Thymus (tissue), 11 donors: ENCODE results near the gene SKI. TPM values are rescaled to one million over a fixed set of nuclear protein-coding genes. Genes with fewer than 3 reads are reported as not detected.
"Not testable (repeated sequence)": the region's sequence is repeated elsewhere in the genome, so short reads cannot be mapped to it uniquely, and the experiment has no call there.

Experiments used
- DNase-seq, 9 donors: peaks; one replicate each; pipeline ENCODE4 v3.0.0-alpha.2; 2013; ENCODE audit warnings: low spot score in 9 of 9, low read depth in 6 of 9, missing footprints in 1 of 9
- H3K27ac ChIP-seq, 2 donors: one replicate each; pipeline ENCODE4 v1.5.1; 2013; ENCODE audit warnings: control low read depth in 1 of 2, low read depth in 1 of 2, low read length in 1 of 2, mild to moderate bottlenecking in 1 of 2, moderate library complexity in 1 of 2
- H3K27me3 ChIP-seq, 2 donors: one replicate each; pipeline ENCODE4 v1.5.1; 2013; ENCODE audit warnings: low read length in 1 of 2; ENCODE audit not compliant: control insufficient read depth in 2 of 2, insufficient read depth in 1 of 2
- H3K36me3 ChIP-seq, 2 donors: one replicate each; pipeline ENCODE4 v1.5.1; 2013; ENCODE audit warnings: low read length in 1 of 2, mild to moderate bottlenecking in 1 of 2, moderate library complexity in 1 of 2; ENCODE audit not compliant: control insufficient read depth in 2 of 2, insufficient read depth in 2 of 2
- H3K4me1 ChIP-seq, 2 donors: one replicate each; pipeline ENCODE4 v1.5.1; 2013; ENCODE audit warnings: low read length in 2 of 2; ENCODE audit not compliant: control insufficient read depth in 2 of 2, insufficient read depth in 2 of 2
- H3K4me3 ChIP-seq, 2 donors: one replicate each; pipeline ENCODE4 v1.5.1; 2013; ENCODE audit warnings: low read length in 2 of 2, control low read depth in 1 of 2, mild to moderate bottlenecking in 1 of 2
- H3K9me3 ChIP-seq, 2 donors: one replicate each; pipeline ENCODE4 v1.5.1; 2013; ENCODE audit warnings: low read length in 1 of 2, mild to moderate bottlenecking in 1 of 2; ENCODE audit not compliant: control insufficient read depth in 2 of 2, insufficient read depth in 1 of 2
- WGBS: extraction: QIAGEN DNeasy Blood & Tissue Kit; methylation state at CpG from one replicate; pipeline ENCODE4 v1.1.7; 2013; 5-methylcytosine and 5-hydroxymethylcytosine counted together
- polyA plus RNA-seq: library from polyadenylated mRNA; stranded (reverse); fragments of 200-250 nt; gene quantifications from one replicate; pipeline ENCODE4 v1.2.3, GENCODE V29; 2013
- total RNA-seq: library from RNA; stranded (reverse); fragments of 120-200 nt; gene quantifications from one replicate; pipeline ENCODE4 v1.2.4, GENCODE V29; 2013
- donor health status: healthy.

The SKI gene
- total and polyA plus RNA-seq, 2 donors, result 5.3 to 16.4 TPM

DNA sequence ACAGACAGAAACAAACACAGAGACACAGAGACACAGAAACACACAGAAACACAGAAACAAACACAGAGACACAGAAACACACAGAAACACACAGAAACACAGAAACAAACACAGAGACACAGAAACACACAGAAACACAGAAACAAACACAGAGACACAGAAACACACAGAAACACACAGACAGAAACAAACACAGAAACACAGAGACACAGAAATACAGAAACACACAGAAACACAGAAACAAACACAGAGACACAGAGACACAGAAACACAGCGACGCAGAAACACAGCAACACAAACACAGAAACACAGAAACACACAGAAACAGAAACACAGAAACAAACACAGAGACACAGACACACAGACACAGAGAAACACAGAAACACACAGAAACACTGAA is 99.0 kb downstream of the SKI start:
- DNase-seq, H3K27ac ChIP-seq, H3K4me1 ChIP-seq, H3K36me3 ChIP-seq, H3K4me3 ChIP-seq: not testable (repeated sequence)
- WGBS, result 95% methylated on average over 2 of the region's 2 CpGs
- peaks cover 0 to 13% of the 10 kb centered on the region in 2 donors for H3K27me3 ChIP-seq
- H3K9me3 ChIP-seq, result peaks cover 0 to 15% of the 10 kb centered on the region in 2 donors

DNA sequence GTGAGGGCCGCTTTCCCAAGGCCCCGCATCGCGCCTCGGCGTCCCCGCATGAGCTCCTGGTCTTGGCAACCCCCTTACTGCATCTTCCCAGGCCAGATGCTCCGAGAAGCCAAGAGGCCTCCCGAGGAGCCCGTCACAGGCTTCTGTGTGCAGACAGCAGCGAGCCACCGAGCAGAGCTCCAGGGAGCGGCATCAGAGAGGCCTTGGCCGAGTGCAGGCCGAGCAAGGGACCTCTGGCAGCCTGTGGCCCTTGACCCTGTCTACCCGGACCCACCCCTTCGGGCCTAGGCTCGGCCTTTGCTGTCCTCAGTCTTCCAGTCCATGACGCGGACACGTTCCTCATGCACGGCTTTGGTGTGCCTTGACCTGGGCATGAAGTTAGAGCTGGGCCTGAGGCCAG is 99.7 kb downstream of the SKI start:
- WGBS, result 96% methylated on average over 22 of the region's 22 CpGs
- H3K9me3 ChIP-seq, result peaks cover 0 to 15% of the 10 kb centered on the region in 2 donors
- no peak for DNase-seq
- no peak overlapping the region for H3K4me3 ChIP-seq
- H3K36me3 ChIP-seq, result no peaks in the 10 kb centered on the region
- H3K27me3 ChIP-seq, result peaks cover 0 to 6% of the 10 kb centered on the region in 2 donors
- H3K4me1 ChIP-seq, result peaks cover 0 to 2% of the 10 kb centered on the region in 2 donors
- H3K27ac ChIP-seq, result no peak overlapping the region

DNA sequence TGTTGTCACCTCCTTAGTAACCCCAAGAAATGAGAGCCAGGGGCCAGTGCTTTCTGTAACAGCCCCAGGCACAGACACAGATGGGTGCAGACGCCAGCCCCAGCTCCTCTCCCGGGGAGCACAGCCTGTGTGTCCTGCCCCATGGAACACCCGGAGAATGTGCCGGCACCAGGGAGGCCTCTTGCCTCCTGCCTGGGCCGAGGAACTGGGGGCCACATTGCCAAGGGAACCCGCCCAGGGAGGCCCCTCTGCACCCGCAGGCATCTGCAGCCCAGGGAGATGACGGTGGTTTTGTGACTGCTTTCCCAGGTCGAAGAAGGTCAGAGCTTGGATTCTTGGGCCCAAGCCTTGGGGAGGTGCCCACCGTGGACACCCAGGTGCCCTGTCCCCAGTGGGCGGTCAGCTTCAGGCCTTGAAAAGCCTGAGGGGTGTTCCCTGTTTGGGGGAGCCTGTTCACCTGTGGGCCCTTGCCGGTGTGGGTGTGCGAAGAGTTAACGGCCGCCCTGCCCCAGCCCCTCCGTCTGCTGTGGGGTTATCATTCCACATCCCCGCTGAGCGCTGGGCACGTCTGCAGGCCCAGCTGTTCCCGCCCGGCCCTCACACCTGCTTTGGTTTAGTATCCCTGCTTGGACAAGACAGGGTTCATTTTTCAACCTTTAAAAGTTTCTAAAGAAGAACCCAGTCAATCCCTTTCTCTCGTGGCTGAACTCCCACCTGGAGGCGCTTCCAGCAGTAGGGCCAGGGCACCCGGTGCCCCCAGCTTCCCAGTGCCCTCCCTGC is 100.7 kb downstream of the SKI start:
- DNase-seq, result no peak
- Histone ChIP-seq H3K27ac (no peak overlapping the region), H3K36me3 (no peaks in the 10 kb centered on the region), H3K4me1 (peaks cover 0 to 2% of the 10 kb centered on the region in 2 donors), H3K27me3 (no peaks in the 10 kb centered on the region), H3K9me3 (peaks cover 0 to 15% of the 10 kb centered on the region in 2 donors), H3K4me3 (no peak overlapping the region)
- WGBS, result 95% methylated on average over 24 of the region's 24 CpGs

DNA sequence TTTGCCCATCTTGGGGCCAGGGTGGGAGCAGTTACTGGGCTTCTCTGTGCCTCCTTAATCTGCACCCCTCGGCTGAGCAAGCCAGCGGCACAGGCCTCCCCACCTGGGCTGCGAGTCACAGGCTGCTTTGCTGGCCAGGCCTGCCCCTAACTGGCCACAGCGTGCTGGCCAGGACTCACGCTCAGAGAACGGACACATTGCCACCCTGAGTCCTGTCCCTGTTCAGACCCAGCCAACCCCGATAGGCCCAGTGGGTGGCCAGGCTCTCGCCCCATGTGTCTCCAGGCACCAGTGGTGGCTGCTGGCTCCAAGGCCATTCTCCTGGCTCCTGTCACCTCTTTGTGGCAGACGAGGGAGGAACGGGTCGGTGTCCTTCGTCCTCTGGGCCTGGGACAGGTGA is 101.9 kb downstream of the SKI start:
- Histone ChIP-seq H3K4me3 (no peak overlapping the region), H3K9me3 (peaks cover 0 to 5% of the 10 kb centered on the region in 2 donors), H3K27me3 (no peaks in the 10 kb centered on the region), H3K27ac (no peak overlapping the region), H3K36me3 (no peaks in the 10 kb centered on the region), H3K4me1 (peaks cover 0 to 2% of the 10 kb centered on the region in 2 donors)
- 98% methylated on average over 12 of the region's 12 CpGs for WGBS
- DNase-seq, result no peak

DNA sequence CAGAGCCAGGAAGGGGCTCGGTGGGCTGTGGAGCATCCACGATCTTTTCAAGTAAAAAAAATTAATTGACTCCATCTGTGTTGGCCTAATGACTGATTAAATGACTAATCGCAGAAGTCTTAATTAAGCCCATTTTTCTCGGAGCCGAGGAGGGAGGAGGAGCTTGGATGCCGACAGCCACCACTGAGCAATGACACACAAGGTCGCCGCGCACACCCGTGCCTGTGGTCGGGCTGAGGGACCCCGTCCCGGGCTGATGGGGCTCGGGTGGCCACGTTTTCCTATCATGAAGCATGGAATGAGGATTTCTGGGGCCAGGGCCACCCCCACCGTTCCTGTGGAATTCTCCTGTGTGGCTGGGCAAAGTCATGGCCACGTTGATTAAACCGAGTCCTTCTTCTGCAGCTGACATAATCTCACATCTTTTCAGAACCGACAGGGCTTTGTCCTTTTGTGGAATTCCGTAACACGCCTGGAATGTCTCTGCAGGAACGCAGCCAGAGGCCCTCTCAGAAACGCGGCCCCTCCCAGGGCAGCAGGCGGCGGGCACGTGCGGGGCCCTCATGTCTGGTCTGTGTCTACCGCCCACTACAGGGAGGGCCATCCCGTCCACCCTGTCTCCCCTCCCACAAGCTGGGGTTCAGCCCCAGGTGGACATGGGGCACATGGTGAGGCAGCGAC is 102.5 kb downstream of the SKI start:
- Histone ChIP-seq H3K4me3 (no peak overlapping the region), H3K36me3 (no peaks in the 10 kb centered on the region), H3K27ac (no peak overlapping the region), H3K9me3 (no peaks in the 10 kb centered on the region), H3K27me3 (no peaks in the 10 kb centered on the region), H3K4me1 (peaks cover 0 to 2% of the 10 kb centered on the region in 2 donors)
- WGBS, result 90% methylated on average over 31 of the region's 31 CpGs
- DNase-seq, result no peak

DNA sequence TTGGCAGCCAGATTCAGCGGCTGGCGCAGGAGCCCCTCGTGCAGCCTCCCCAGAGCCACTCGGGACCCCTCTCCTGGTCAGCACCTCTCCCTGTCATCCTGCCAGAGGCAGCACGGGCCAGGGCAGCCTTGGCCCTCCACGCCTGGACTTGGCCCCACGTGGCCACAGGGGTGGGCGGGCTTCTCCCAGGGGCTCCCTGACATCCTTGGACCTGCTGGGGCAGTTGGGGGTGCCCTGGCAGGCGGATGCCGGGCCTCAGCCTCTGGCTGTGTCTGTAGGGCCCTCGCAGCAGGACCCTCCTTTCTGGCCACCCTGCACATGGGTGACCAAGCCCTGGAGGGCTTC is 103.1 kb downstream of the SKI start:
- Histone ChIP-seq H3K27ac (no peak overlapping the region), H3K36me3 (no peaks in the 10 kb centered on the region), H3K4me1 (peaks cover 0 to 2% of the 10 kb centered on the region in 2 donors), H3K4me3 (no peak overlapping the region), H3K27me3 (no peaks in the 10 kb centered on the region), H3K9me3 (no peaks in the 10 kb centered on the region)
- no peak for DNase-seq
- WGBS, result 93% methylated on average over 11 of the region's 11 CpGs

DNA sequence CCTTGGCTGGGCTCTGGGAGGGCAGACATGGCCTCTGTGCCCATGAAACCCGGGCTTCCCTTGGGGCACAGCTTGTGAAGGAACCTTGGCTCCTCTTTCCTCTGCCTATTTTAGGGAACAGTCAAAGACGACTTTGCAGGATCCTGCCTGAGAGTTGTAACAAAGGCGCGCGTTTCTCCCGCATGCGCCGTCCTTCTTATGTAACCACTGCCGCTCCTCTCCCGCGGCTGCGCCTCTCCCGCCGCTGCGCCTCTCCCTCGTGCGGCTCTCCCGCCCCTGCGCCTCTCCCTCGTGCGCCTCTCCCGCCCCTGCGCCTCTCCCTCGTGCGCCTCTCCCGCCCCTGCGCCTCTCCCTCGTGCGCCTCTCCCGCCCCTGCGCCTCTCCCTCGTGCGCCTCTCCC is 103.5 kb downstream of the SKI start:
- WGBS, result 98% methylated on average over 29 of the region's 33 CpGs
- not testable (repeated sequence) for H3K36me3 ChIP-seq, H3K27ac ChIP-seq, DNase-seq, H3K4me1 ChIP-seq, H3K27me3 ChIP-seq, H3K9me3 ChIP-seq, H3K4me3 ChIP-seq

DNA sequence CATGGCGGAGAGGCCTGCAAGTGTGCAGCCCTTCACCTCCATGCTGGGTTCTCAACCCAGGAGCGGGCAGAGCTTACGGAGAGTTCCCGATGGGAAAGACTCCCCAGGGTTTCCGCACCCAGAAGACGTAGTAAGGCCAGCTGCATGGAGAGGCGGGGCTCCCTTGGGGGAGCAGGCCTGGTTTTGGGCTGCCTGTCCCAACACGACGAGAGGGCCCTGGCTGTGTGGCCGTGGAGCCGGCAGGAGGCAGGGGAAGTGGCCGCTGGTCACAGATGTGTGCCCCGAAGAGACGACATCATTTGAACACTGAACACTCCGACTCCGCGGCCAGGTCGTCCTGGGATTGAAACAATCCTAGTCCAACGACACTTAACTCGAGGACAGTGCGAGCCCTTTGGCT is 106.2 kb downstream of the SKI start:
- Histone ChIP-seq H3K9me3 (no peaks in the 10 kb centered on the region), H3K27ac (no peak overlapping the region), H3K4me3 (no peak overlapping the region), H3K27me3 (no peaks in the 10 kb centered on the region), H3K36me3 (no peaks in the 10 kb centered on the region), H3K4me1 (peaks cover 0 to 2% of the 10 kb centered on the region in 2 donors)
- WGBS, result 95% methylated on average over 21 of the region's 21 CpGs
- no peak for DNase-seq

DNA sequence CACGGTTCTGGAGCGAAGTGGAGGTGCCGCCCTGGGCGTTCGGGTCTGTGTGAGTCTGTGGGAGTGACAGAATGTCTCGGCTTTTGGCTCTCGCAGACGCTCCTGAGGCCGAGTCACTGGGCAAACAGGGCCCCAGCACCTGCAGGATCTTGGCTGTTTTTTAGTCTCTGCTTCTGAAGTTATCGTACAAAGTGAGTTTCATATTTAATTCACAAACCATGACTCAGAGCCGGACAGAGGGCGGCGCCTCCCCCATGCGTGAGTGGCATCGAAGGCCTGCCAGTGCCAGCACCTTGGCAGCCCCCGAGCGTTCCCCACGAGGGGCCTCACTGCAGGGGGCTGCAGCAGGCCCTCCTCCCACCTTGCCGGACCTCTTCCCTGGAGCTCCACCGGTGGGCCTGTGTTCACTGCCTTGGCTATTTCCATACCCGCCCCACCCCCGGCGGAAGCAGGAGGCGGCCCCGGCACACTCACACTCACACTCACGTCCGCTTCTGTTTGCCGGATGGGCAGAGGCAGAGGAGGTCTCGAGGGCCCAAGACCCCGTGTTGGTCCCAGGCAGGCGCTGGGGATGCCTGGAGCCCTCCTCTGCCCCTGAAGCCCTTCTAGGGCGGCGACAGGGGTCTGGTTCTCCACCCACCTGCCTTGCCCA is 106.9 kb downstream of the SKI start:
- no peak overlapping the region for H3K27ac ChIP-seq
- peaks cover 0 to 2% of the 10 kb centered on the region in 2 donors for H3K4me1 ChIP-seq
- H3K9me3 ChIP-seq, result no peaks in the 10 kb centered on the region
- H3K27me3 ChIP-seq, result no peaks in the 10 kb centered on the region
- H3K36me3 ChIP-seq, result no peaks in the 10 kb centered on the region
- no peak for DNase-seq
- no peak overlapping the region for H3K4me3 ChIP-seq
- WGBS, result 89% methylated on average over 33 of the region's 33 CpGs
